ENCODE data around the gene UBA52.
A peak's percentile ranks its signal among the peaks of the same experiment; 100 is the strongest.

UBA52 gene

GRCh38 chr19:18551631-18552030 lies 20.0 kb upstream of the UBA52 start:
- Histone ChIP-seq H2AFZ (ENCODE audit: low read depth, low read length, severe bottlenecking) (no peak overlapping the region), H3F3A (ENCODE audit: insufficient read depth) (no peaks in the 10 kb centered on the region), H3K4me3 (ENCODE audit: insufficient read depth, low read length, poor library complexity, severe bottlenecking) (no peak overlapping the region), H3K27me3 (ENCODE audit: low read length) (no peaks in the 10 kb centered on the region), H3K4me2 (ENCODE audit: low read depth, low read length, poor library complexity, severe bottlenecking) (no peak overlapping the region), H3K9ac (ENCODE audit: low read length) (no peak overlapping the region), H3K9me2 (replicated peaks; ENCODE audit: insufficient read depth, low read length) (no peaks in the 10 kb centered on the region), H3K27ac (ENCODE audit: low read depth, low read length) (no peak overlapping the region), H3K9me3 (ENCODE audit: insufficient read depth, low read length) (no peaks in the 10 kb centered on the region), H3K36me3 (ENCODE audit: low read length) (no peaks in the 10 kb centered on the region), H3K79me2 (ENCODE audit: insufficient read depth, low read length) (no peaks in the 10 kb centered on the region), H4K20me1 (ENCODE audit: low read depth, low read length) (no peaks in the 10 kb centered on the region)
- TF ChIP-seq EZH2phosphoT487 (conservative IDR thresholded peaks at IDR 0.05; ENCODE audit: low read length) (no peak), CTCF (IDR thresholded peaks at IDR 0.05; ENCODE audit: insufficient read depth, low read length, poor library complexity, severe bottlenecking) (no peak)

- Histone ChIP-seq H3F3A (ENCODE audit: insufficient read depth) (peaks cover 9% of the 10 kb centered on the region), H3K36me3 (ENCODE audit: low read length) (no peaks in the 10 kb centered on the region), H3K27me3 (ENCODE audit: low read length) (no peaks in the 10 kb centered on the region), H3K79me2 (ENCODE audit: insufficient read depth, low read length) (peaks cover 23% of the 10 kb centered on the region), H3K27ac (ENCODE audit: low read depth, low read length) (peak within 1 kb of the TSS; percentile 74), H4K20me1 (ENCODE audit: low read depth, low read length) (no peaks in the 10 kb centered on the region), H3K4me3 (ENCODE audit: insufficient read depth, low read length, poor library complexity, severe bottlenecking) (peak within 1 kb of the TSS; percentile 94), H3K9me3 (ENCODE audit: insufficient read depth, low read length) (no peaks in the 10 kb centered on the region), H3K4me2 (ENCODE audit: low read depth, low read length, poor library complexity, severe bottlenecking) (peak within 1 kb of the TSS; percentile 93), H3K9me2 (replicated peaks; ENCODE audit: insufficient read depth, low read length) (no peaks in the 10 kb centered on the region), H2AFZ (ENCODE audit: low read depth, low read length, severe bottlenecking) (no peak within 1 kb of the TSS), H3K9ac (ENCODE audit: low read length) (peak within 1 kb of the TSS; percentile 97)
- no peak for TF ChIP-seq CTCF (IDR thresholded peaks at IDR 0.05; ENCODE audit: insufficient read depth, low read length, poor library complexity, severe bottlenecking)
- no peak for TF ChIP-seq EZH2phosphoT487 (conservative IDR thresholded peaks at IDR 0.05; ENCODE audit: low read length)
Observed at GRCh38 chr19:18557411-18558201, 14.1 kb upstream of the UBA52 start, which contains the start of gene KXD1. Gene KXD1, plus strand, starts transcription at chr19:18557870. Its CDS starts 4,187 bp downstream, at chr19:18562057.

- Histone ChIP-seq H3K27me3 (ENCODE audit: low read length) (no peaks in the 10 kb centered on the region), H2AFZ (ENCODE audit: low read depth, low read length, severe bottlenecking) (no peak overlapping the region), H3K4me2 (ENCODE audit: low read depth, low read length, poor library complexity, severe bottlenecking) (peak overlapping the region; percentile 93), H3K79me2 (ENCODE audit: insufficient read depth, low read length) (peaks cover 23% of the 10 kb centered on the region), H3K9me3 (ENCODE audit: insufficient read depth, low read length) (no peaks in the 10 kb centered on the region), H3K36me3 (ENCODE audit: low read length) (no peaks in the 10 kb centered on the region), H3K27ac (ENCODE audit: low read depth, low read length) (peak overlapping the region; percentile 74), H3F3A (ENCODE audit: insufficient read depth) (peaks cover 9% of the 10 kb centered on the region), H4K20me1 (ENCODE audit: low read depth, low read length) (no peaks in the 10 kb centered on the region), H3K9me2 (replicated peaks; ENCODE audit: insufficient read depth, low read length) (no peaks in the 10 kb centered on the region), H3K9ac (ENCODE audit: low read length) (peak overlapping the region; percentile 97), H3K4me3 (ENCODE audit: insufficient read depth, low read length, poor library complexity, severe bottlenecking) (peak overlapping the region; percentile 94)
- TF ChIP-seq EZH2phosphoT487 (conservative IDR thresholded peaks at IDR 0.05; ENCODE audit: low read length), result no peak
- TF ChIP-seq CTCF (IDR thresholded peaks at IDR 0.05; ENCODE audit: insufficient read depth, low read length, poor library complexity, severe bottlenecking), result no peak
Observed at GRCh38 chr19:18558202-18558555, 13.5 kb upstream of the UBA52 start.
